ENCODE results near the gene SELE.
"Not testable (repeated sequence)": the region's sequence is repeated elsewhere in the genome, so short reads cannot be mapped to it uniquely, and the experiment has no call there.

SELE gene

GRCh38 chr1:169697755-169698154, 36.1 kb downstream of the SELE start:
- no peaks in the 10 kb centered on the region for H3K27me3 ChIP-seq (ENCODE audit: control insufficient read depth, insufficient read depth, low read length)
- H3K9me3 ChIP-seq (ENCODE audit: control insufficient read depth, low read depth, low read length): no peaks in the 10 kb centered on the region
- H3K36me3 ChIP-seq (ENCODE audit: control insufficient read depth, low read depth, low read length): no peaks in the 10 kb centered on the region
- H3K4me1 ChIP-seq (ENCODE audit: control insufficient read depth, low read depth, low read length): no peaks in the 10 kb centered on the region
- H3K9ac ChIP-seq (ENCODE audit: low read length): no peak overlapping the region
- no peak overlapping the region for H3K4me3 ChIP-seq (ENCODE audit: low read length)
- H3K27ac ChIP-seq (ENCODE audit: low read length): no peak overlapping the region

- no peak overlapping the region for H3K27ac ChIP-seq (ENCODE audit: low read length)
- no peaks in the 10 kb centered on the region for H3K9me3 ChIP-seq (ENCODE audit: control insufficient read depth, low read depth, low read length)
- peaks cover 10% of the 10 kb centered on the region for H3K27me3 ChIP-seq (ENCODE audit: control insufficient read depth, insufficient read depth, low read length)
- H3K4me1 ChIP-seq (ENCODE audit: control insufficient read depth, low read depth, low read length): no peaks in the 10 kb centered on the region
- H3K4me3 ChIP-seq (ENCODE audit: low read length): no peak overlapping the region
- no peaks in the 10 kb centered on the region for H3K36me3 ChIP-seq (ENCODE audit: control insufficient read depth, low read depth, low read length)
- H3K9ac ChIP-seq (ENCODE audit: low read length): no peak overlapping the region
These were observed 37.4 kb downstream of the SELE start for GRCh38 chr1:169696273-169697100.

GRCh38 chr1:169694304-169695075, 39.4 kb downstream of the SELE start:
- Histone ChIP-seq H3K27ac (ENCODE audit: low read length) (no peak overlapping the region), H3K27me3 (ENCODE audit: control insufficient read depth, insufficient read depth, low read length) (peaks cover 30% of the 10 kb centered on the region), H3K4me1 (ENCODE audit: control insufficient read depth, low read depth, low read length) (peaks cover 15% of the 10 kb centered on the region), H3K9ac (ENCODE audit: low read length) (no peak overlapping the region), H3K9me3 (ENCODE audit: control insufficient read depth, low read depth, low read length) (no peaks in the 10 kb centered on the region), H3K36me3 (ENCODE audit: control insufficient read depth, low read depth, low read length) (no peaks in the 10 kb centered on the region), H3K4me3 (ENCODE audit: low read length) (no peak overlapping the region)

- Histone ChIP-seq H3K4me1 (ENCODE audit: control insufficient read depth, low read depth, low read length) (peaks cover 15% of the 10 kb centered on the region), H3K27me3 (ENCODE audit: control insufficient read depth, insufficient read depth, low read length) (peaks cover 43% of the 10 kb centered on the region), H3K9me3 (ENCODE audit: control insufficient read depth, low read depth, low read length) (no peaks in the 10 kb centered on the region), H3K4me3 (ENCODE audit: low read length) (no peak overlapping the region), H3K27ac (ENCODE audit: low read length) (no peak overlapping the region), H3K9ac (ENCODE audit: low read length) (no peak overlapping the region), H3K36me3 (ENCODE audit: control insufficient read depth, low read depth, low read length) (no peaks in the 10 kb centered on the region)
These were observed 41.0 kb downstream of the SELE start for GRCh38 chr1:169692756-169693460.

- Histone ChIP-seq H3K27ac (ENCODE audit: low read length) (no peak overlapping the region), H3K4me1 (ENCODE audit: control insufficient read depth, low read depth, low read length) (peaks cover 15% of the 10 kb centered on the region)
These were observed 43.4 kb downstream of the SELE start for GRCh38 chr1:169690489-169690888.

GRCh38 chr1:169689395-169689794, 44.5 kb downstream of the SELE start:
- H3K4me1 ChIP-seq (ENCODE audit: control insufficient read depth, low read depth, low read length): peaks cover 15% of the 10 kb centered on the region
- H3K9ac ChIP-seq (ENCODE audit: low read length): no peak overlapping the region
- no peaks in the 10 kb centered on the region for H3K36me3 ChIP-seq (ENCODE audit: control insufficient read depth, low read depth, low read length)
- H3K4me3 ChIP-seq (ENCODE audit: low read length): no peak overlapping the region
- H3K9me3 ChIP-seq (ENCODE audit: control insufficient read depth, low read depth, low read length): no peaks in the 10 kb centered on the region
- H3K27me3 ChIP-seq (ENCODE audit: control insufficient read depth, insufficient read depth, low read length): peaks cover 70% of the 10 kb centered on the region
- H3K27ac ChIP-seq (ENCODE audit: low read length): no peak overlapping the region

More at GRCh38 chr1:169690489-169690888, 43.4 kb downstream of the SELE start:
- H3K27me3 ChIP-seq (ENCODE audit: control insufficient read depth, insufficient read depth, low read length): peaks cover 63% of the 10 kb centered on the region
- H3K9me3 ChIP-seq (ENCODE audit: control insufficient read depth, low read depth, low read length): no peaks in the 10 kb centered on the region
- H3K4me3 ChIP-seq (ENCODE audit: low read length): no peak overlapping the region
- no peaks in the 10 kb centered on the region for H3K36me3 ChIP-seq (ENCODE audit: control insufficient read depth, low read depth, low read length)
- H3K9ac ChIP-seq (ENCODE audit: low read length): no peak overlapping the region

GRCh38 chr1:169688377-169688776, 45.5 kb downstream of the SELE start:
- H3K4me3 ChIP-seq (ENCODE audit: low read length); H3K27ac ChIP-seq (ENCODE audit: low read length); H3K36me3 ChIP-seq (ENCODE audit: control insufficient read depth, low read depth, low read length); H3K9me3 ChIP-seq (ENCODE audit: control insufficient read depth, low read depth, low read length); H3K9ac ChIP-seq (ENCODE audit: low read length): not testable (repeated sequence)
- H3K27me3 ChIP-seq (ENCODE audit: control insufficient read depth, insufficient read depth, low read length): peaks cover 80% of the 10 kb centered on the region
- H3K4me1 ChIP-seq (ENCODE audit: control insufficient read depth, low read depth, low read length): peaks cover 15% of the 10 kb centered on the region

GRCh38 chr1:169683661-169684060, 50.2 kb downstream of the SELE start:
- peaks cover 9% of the 10 kb centered on the region for H3K4me1 ChIP-seq (ENCODE audit: control insufficient read depth, low read depth, low read length)
- H3K9ac ChIP-seq (ENCODE audit: low read length): no peak overlapping the region
- peaks cover 88% of the 10 kb centered on the region for H3K27me3 ChIP-seq (ENCODE audit: control insufficient read depth, insufficient read depth, low read length)
- no peak overlapping the region for H3K4me3 ChIP-seq (ENCODE audit: low read length)
- H3K36me3 ChIP-seq (ENCODE audit: control insufficient read depth, low read depth, low read length): no peaks in the 10 kb centered on the region
- no peak overlapping the region for H3K27ac ChIP-seq (ENCODE audit: low read length)
- no peaks in the 10 kb centered on the region for H3K9me3 ChIP-seq (ENCODE audit: control insufficient read depth, low read depth, low read length)

- H3K27ac ChIP-seq (ENCODE audit: low read length): not testable (repeated sequence)
These were observed 50.7 kb downstream of the SELE start for GRCh38 chr1:169683168-169683567.

GRCh38 chr1:169682071-169682470, 51.8 kb downstream of the SELE start:
- Histone ChIP-seq H3K27ac (ENCODE audit: low read length) (no peak overlapping the region), H3K4me1 (ENCODE audit: control insufficient read depth, low read depth, low read length) (peaks cover 9% of the 10 kb centered on the region), H3K27me3 (ENCODE audit: control insufficient read depth, insufficient read depth, low read length) (peaks cover 79% of the 10 kb centered on the region), H3K4me3 (ENCODE audit: low read length) (no peak overlapping the region), H3K9me3 (ENCODE audit: control insufficient read depth, low read depth, low read length) (no peaks in the 10 kb centered on the region), H3K36me3 (ENCODE audit: control insufficient read depth, low read depth, low read length) (no peaks in the 10 kb centered on the region), H3K9ac (ENCODE audit: low read length) (no peak overlapping the region)

More at GRCh38 chr1:169683168-169683567, 50.7 kb downstream of the SELE start:
- peaks cover 85% of the 10 kb centered on the region for H3K27me3 ChIP-seq (ENCODE audit: control insufficient read depth, insufficient read depth, low read length)
- not testable (repeated sequence) for H3K4me1 ChIP-seq (ENCODE audit: control insufficient read depth, low read depth, low read length); H3K9ac ChIP-seq (ENCODE audit: low read length); H3K9me3 ChIP-seq (ENCODE audit: control insufficient read depth, low read depth, low read length); H3K36me3 ChIP-seq (ENCODE audit: control insufficient read depth, low read depth, low read length); H3K4me3 ChIP-seq (ENCODE audit: low read length)

- no peaks in the 10 kb centered on the region for H3K9me3 ChIP-seq (ENCODE audit: control insufficient read depth, low read depth, low read length)
- H3K27me3 ChIP-seq (ENCODE audit: control insufficient read depth, insufficient read depth, low read length): peaks cover 72% of the 10 kb centered on the region
- peaks cover 9% of the 10 kb centered on the region for H3K4me1 ChIP-seq (ENCODE audit: control insufficient read depth, low read depth, low read length)
- H3K4me3 ChIP-seq (ENCODE audit: low read length): no peak overlapping the region
- H3K9ac ChIP-seq (ENCODE audit: low read length): no peak overlapping the region
- no peak overlapping the region for H3K27ac ChIP-seq (ENCODE audit: low read length)
- H3K36me3 ChIP-seq (ENCODE audit: control insufficient read depth, low read depth, low read length): no peaks in the 10 kb centered on the region
These were observed 52.7 kb downstream of the SELE start for GRCh38 chr1:169681140-169681539.
